Prostate gland (tissue), 2 donors: ENCODE measurements around the gene L3MBTL1.

Experiments used
- CTCF ChIP-seq, 4 experiments: fragments of 200-600 bp in 2 of 4; fragments of 450-650 bp in 2 of 4; sonication (generic) in 2 of 4; IDR thresholded peaks; 1 replicate in 3 of 4; 2 replicates in 1 of 4; pipeline ENCODE4 v1.5.1; 2016 to 2019; ENCODE audit warnings: antibody characterized with exemption in 4 of 4, mild to moderate bottlenecking in 2 of 4, moderate library complexity in 2 of 4
- POLR2A ChIP-seq: fragments of 450-650 bp; IDR thresholded peaks from one replicate; pipeline ENCODE4 v1.6.1; 2016; ENCODE audit warnings: antibody characterized with exemption, mild to moderate bottlenecking
- POLR2AphosphoS5 ChIP-seq: sonication (generic); formaldehyde crosslinking; IDR thresholded peaks from one replicate; pipeline ENCODE4 v1.6.1; 2017; ENCODE audit warnings: antibody characterized with exemption

- no peak for TF ChIP-seq POLR2A
- no peak for TF ChIP-seq CTCF (IDR thresholded peaks at IDR 0.05)
- TF ChIP-seq POLR2AphosphoS5 = no peak
These were observed 20.9 kb downstream of the L3MBTL1 start for GRCh38 chr20:43528258-43528875.
